PC-3 (cell line): ENCODE measurements around the gene GRWD1. TPM values are rescaled to one million over a fixed set of nuclear protein-coding genes. Genes with fewer than 3 reads are reported as not detected.
A peak's percentile ranks its signal among the peaks of the same experiment; 100 is the strongest.
"Not testable (repeated sequence)": the region's sequence is repeated elsewhere in the genome, so short reads cannot be mapped to it uniquely, and the experiment has no call there.

Experiments
- ATAC-seq: fragments of 200-7000 bp; cut with Tn5 transposase; 2 replicates; pipeline ENCODE4 v1.9.1; 2020; ENCODE audit warnings: mild to moderate bottlenecking, moderate library complexity
- BruUV-seq: library from RNA; stranded (reverse); fragments of 400-500 nt; replicated peaks from 2 replicates; lab custom pipeline; 2021; lab: Mats Ljungman, UMichigan
- CTCF ChIA-PET: fragments of 300-600 bp; sonication (Branson Sonifier 250); formaldehyde crosslinking; loops from one replicate; lab custom pipeline; 2022; ENCODE audit warnings: antibody characterized with exemption; lab: Charles Lee
- POLR2A ChIA-PET: fragments of 300-600 bp; sonication (Branson Sonifier 250); formaldehyde crosslinking; loops from one replicate; lab custom pipeline; 2022; ENCODE audit warnings: antibody characterized with exemption; ENCODE audit not compliant: unreplicated experiment; lab: Charles Lee
- DNase-seq: peaks from one replicate; pipeline ENCODE4 v3.0.0-alpha.2; 2015
- H2AFZ ChIP-seq: fragments of 300-600 bp; sonication (generic); 2 replicates; pipeline ENCODE4 v1.6.0; 2016; ENCODE audit warnings: antibody characterized with exemption, low read length
- H3F3A ChIP-seq: fragments of 300-600 bp; sonication (generic); one replicate; pipeline ENCODE4 v1.6.0; 2017; ENCODE audit warnings: antibody characterized with exemption, low read length, control low read depth, mild to moderate bottlenecking; ENCODE audit not compliant: unreplicated experiment
- H3K27ac ChIP-seq: fragments of 300-600 bp; sonication (generic); 2 replicates; pipeline ENCODE4 v1.5.1; 2016; ENCODE audit warnings: mild to moderate bottlenecking, low read length
- H3K27me3 ChIP-seq: fragments of 300-600 bp; sonication (generic); 2 replicates; pipeline ENCODE4 v1.6.1; 2016; ENCODE audit warnings: low read length, mixed read lengths
- H3K36me3 ChIP-seq: fragments of 300-600 bp; sonication (generic); 2 replicates; pipeline ENCODE4 v1.6.1; 2016; ENCODE audit warnings: low read depth, mixed run types, low read length, mixed read lengths
- H3K4me1 ChIP-seq: fragments of 300-600 bp; sonication (generic); 2 replicates; pipeline ENCODE4 v1.5.1; 2016; ENCODE audit warnings: low read length; ENCODE audit not compliant: insufficient read depth
- H3K4me2 ChIP-seq: fragments of 300-600 bp; sonication (generic); 2 replicates; pipeline ENCODE4 v1.6.0; 2016; ENCODE audit warnings: low read length
- H3K4me3 ChIP-seq: fragments of 300-600 bp; sonication (generic); 2 replicates; pipeline ENCODE4 v1.5.1; 2016; ENCODE audit warnings: mild to moderate bottlenecking, low read length, mixed read lengths
- H3K79me2 ChIP-seq: fragments of 300-600 bp; sonication (generic); 2 replicates; pipeline ENCODE4 v1.6.1; 2017; ENCODE audit warnings: low read length, mixed read lengths
- H3K9ac ChIP-seq: fragments of 300-600 bp; sonication (generic); 2 replicates; pipeline ENCODE4 v1.6.0; 2016; ENCODE audit warnings: mild to moderate bottlenecking, low read length
- H3K9me2 ChIP-seq: fragments of 300-600 bp; sonication (generic); replicated peaks from 2 replicates; pipeline ENCODE4 v1.6.1; 2016; ENCODE audit warnings: mixed run types, low read length, mixed read lengths
- H3K9me3 ChIP-seq: fragments of 300-600 bp; sonication (generic); 2 replicates; pipeline ENCODE4 v1.6.1; 2016; ENCODE audit warnings: low read length, mixed read lengths
- H4K20me1 ChIP-seq: fragments of 300-600 bp; sonication (generic); 2 replicates; pipeline ENCODE4 v1.6.1; 2016; ENCODE audit warnings: low read length, mixed read lengths
- CTCF ChIP-seq: fragments of 300-600 bp; sonication (generic); conservative IDR thresholded peaks from 2 replicates; pipeline ENCODE4 v1.5.1; 2017; ENCODE audit warnings: antibody characterized with exemption, low read depth, mild to moderate bottlenecking, low read length
- EZH2 ChIP-seq: fragments of 300-600 bp; sonication (generic); IDR thresholded peaks from one replicate; pipeline ENCODE4 v1.6.1; 2017; ENCODE audit warnings: antibody characterized with exemption, mild to moderate bottlenecking, low read length; ENCODE audit not compliant: unreplicated experiment
- EZH2phosphoT487 ChIP-seq: fragments of 300-600 bp; sonication (generic); IDR thresholded peaks from 2 replicates; pipeline ENCODE4 v1.6.1; 2018; ENCODE audit warnings: mild to moderate bottlenecking, antibody characterized with exemption, low read length, borderline replicate concordance
- intact Hi-C: fragments of 100-400 bp; cut with micrococcal nuclease; formaldehyde crosslinking; loops from 2 replicates; pipeline ENCODE4 v1.9.0; 2023
- total RNA-seq: library from RNA; depleted of rRNA; stranded (reverse); fragments of >200 nt; gene quantifications from 2 replicates; pipeline ENCODE4 v1.2.3, GENCODE V29; 2014

The GRWD1 gene
- total RNA-seq, 1 experiment from 2014 or later: 33.2 TPM

GRCh38 chr19:48483301-48483700 is 37.5 kb downstream of the GRWD1 start:
- ChIA-PET CTCF (no interaction called here), POLR2A (no interaction called here)
- no peaks in the 10 kb centered on the region for H3K79me2 ChIP-seq
- no TSS peak for BruUV-seq
- H4K20me1 ChIP-seq: no peaks in the 10 kb centered on the region
- TF ChIP-seq CTCF (no peak), EZH2phosphoT487 (no peak), EZH2 (no peak)
- no peaks in the 10 kb centered on the region for H3K9me2 ChIP-seq
- no peak overlapping the region for H2AFZ ChIP-seq
- DNase-seq (no peak), ATAC-seq (no peak)
- no peak overlapping the region for H3K27ac ChIP-seq
- no peaks in the 10 kb centered on the region for H3K36me3 ChIP-seq
- no peaks in the 10 kb centered on the region for H3F3A ChIP-seq
- H3K4me2 ChIP-seq: no peak overlapping the region
- no peak overlapping the region for H3K4me3 ChIP-seq
- no peaks in the 10 kb centered on the region for H3K9me3 ChIP-seq
- H3K27me3 ChIP-seq: no peaks in the 10 kb centered on the region
- peaks cover 20% of the 10 kb centered on the region for H3K4me1 ChIP-seq
- intact Hi-C loops: no loop called here
- H3K9ac ChIP-seq: no peak overlapping the region

- Histone ChIP-seq H3K36me3 (no peaks in the 10 kb centered on the region), H3F3A (no peaks in the 10 kb centered on the region), H3K9me2 (no peaks in the 10 kb centered on the region), H3K9me3 (no peaks in the 10 kb centered on the region), H3K79me2 (no peaks in the 10 kb centered on the region), H3K4me2 (no peak overlapping the region), H3K4me1 (peaks cover 28% of the 10 kb centered on the region), H3K9ac (no peak overlapping the region), H4K20me1 (no peaks in the 10 kb centered on the region), H3K27me3 (no peaks in the 10 kb centered on the region), H2AFZ (no peak overlapping the region), H3K27ac (no peak overlapping the region), H3K4me3 (no peak overlapping the region)
- TF ChIP-seq EZH2 (no peak), EZH2phosphoT487 (no peak), CTCF (no peak)
- POLR2A ChIA-PET: no interaction called here
- CTCF ChIA-PET: no interaction called here
- ATAC-seq: no peak
- no peak for DNase-seq
- intact Hi-C loops: no loop called here
- BruUV-seq: no TSS peak
Measured at GRCh38 chr19:48484247-48484893, 38.6 kb downstream of the GRWD1 start.

- no peak for DNase-seq
- ATAC-seq: no peak
- ChIA-PET POLR2A (no interaction called here), CTCF (no interaction called here)
- peaks cover 28% of the 10 kb centered on the region for H3K4me1 ChIP-seq
- intact Hi-C loops: no loop called here
- no TSS peak for BruUV-seq
- no peak for TF ChIP-seq EZH2phosphoT487
- TF ChIP-seq CTCF: no peak
- no peak for TF ChIP-seq EZH2
- no peak overlapping the region for H3K9ac ChIP-seq
- H3K4me3 ChIP-seq: no peak overlapping the region
- H3K27ac ChIP-seq: no peak overlapping the region
- H2AFZ ChIP-seq: no peak overlapping the region
- H3K79me2 ChIP-seq: no peaks in the 10 kb centered on the region
- no peaks in the 10 kb centered on the region for H3K36me3 ChIP-seq
- H3K4me2 ChIP-seq: no peak overlapping the region
- no peaks in the 10 kb centered on the region for H3K9me3 ChIP-seq
- H3K27me3 ChIP-seq: no peaks in the 10 kb centered on the region
- no peaks in the 10 kb centered on the region for H3K9me2 ChIP-seq
- H3F3A ChIP-seq: no peaks in the 10 kb centered on the region
- H4K20me1 ChIP-seq: no peaks in the 10 kb centered on the region
Measured at GRCh38 chr19:48484931-48485612, 39.3 kb downstream of the GRWD1 start.

- H2AFZ ChIP-seq, H3K27me3 ChIP-seq, H3K9me2 ChIP-seq, H3K79me2 ChIP-seq, CTCF ChIA-PET, H3K36me3 ChIP-seq, H3K4me2 ChIP-seq, H3F3A ChIP-seq, BruUV-seq, H3K9me3 ChIP-seq, intact Hi-C loops, H3K4me3 ChIP-seq, POLR2A ChIA-PET, H3K9ac ChIP-seq, H4K20me1 ChIP-seq, ATAC-seq: not testable (repeated sequence)
- Histone ChIP-seq H3K27ac (peak overlapping the region; percentile 96), H3K4me1 (peaks cover 28% of the 10 kb centered on the region)
- peak; percentile 40 for DNase-seq
Measured at GRCh38 chr19:48486706-48487105, 40.9 kb downstream of the GRWD1 start.
